Measurements from ENCODE around the gene SELENON. TPM values are rescaled to one million over a fixed set of nuclear protein-coding genes. Genes with fewer than 3 reads are reported as not detected.
"Not testable (repeated sequence)": the region's sequence is repeated elsewhere in the genome, so short reads cannot be mapped to it uniquely, and the experiment has no call there.

Gene SELENON
- total RNA-seq, 1 donor from 2014 or later: 24.9 TPM

DNA sequence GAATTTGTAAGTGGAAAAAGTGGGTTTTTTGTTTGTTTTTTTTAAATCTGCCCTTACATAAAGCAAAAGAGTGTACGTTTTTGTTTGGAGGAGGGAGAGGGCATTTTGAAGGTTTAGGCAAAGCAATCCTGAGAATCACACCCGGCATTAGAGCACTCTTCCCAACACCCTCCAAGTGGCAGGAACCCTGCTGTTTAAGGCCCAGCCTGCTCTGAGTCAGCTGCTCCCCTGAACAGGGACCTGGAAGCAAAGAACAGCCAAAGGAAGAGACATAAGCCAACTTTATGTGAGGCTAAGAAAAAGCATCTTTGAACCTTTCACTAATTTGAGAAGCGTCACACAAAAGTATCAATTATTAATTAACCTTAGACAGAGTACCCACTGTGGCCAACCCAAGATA lies 36.7 kb downstream of the SELENON start:
- H3K27ac Mint-ChIP-seq: peak overlapping the region; percentile 57
- DNase-seq (ENCODE audit: low spot score): no peak
- H3K36me3 ChIP-seq: no peaks in the 10 kb centered on the region

DNA sequence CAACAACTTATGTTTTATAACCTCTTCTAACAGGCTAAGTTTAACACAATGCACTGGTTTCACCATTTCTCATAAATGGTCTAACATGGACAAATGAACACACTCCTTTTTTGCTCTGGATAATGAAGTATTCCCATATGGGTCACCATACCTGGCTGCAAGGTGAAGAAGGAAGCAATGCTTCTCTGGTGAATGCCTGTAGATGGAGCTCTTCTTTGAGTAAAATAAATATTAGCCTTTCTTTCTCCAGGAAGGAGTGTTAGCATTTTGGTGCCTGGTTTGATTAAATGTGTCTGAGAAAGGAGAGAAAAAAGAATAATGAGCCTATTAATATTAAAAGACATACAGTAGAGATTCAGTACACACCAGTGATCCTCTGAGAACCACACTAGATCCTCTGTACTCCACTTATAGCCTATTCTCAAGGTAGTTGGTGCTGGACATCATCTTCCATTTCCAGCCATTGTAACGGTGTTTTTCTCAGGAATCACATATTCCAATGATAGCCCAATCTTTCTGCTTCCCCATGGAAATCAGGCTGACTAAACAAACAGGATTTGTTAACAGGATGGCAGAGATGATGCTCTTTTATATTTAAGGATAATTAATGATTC lies 37.4 kb downstream of the SELENON start:
- no peaks in the 10 kb centered on the region for H3K4me1 ChIP-seq
- Mint-ChIP-seq H3K4me3 (no peak overlapping the region), H3K36me3 (peaks cover 6% of the 10 kb centered on the region), H3K27ac (no peak overlapping the region), H3K9me3 (no peaks in the 10 kb centered on the region), H3K27me3 (ENCODE audit: insufficient read depth, low read depth) (no peaks in the 10 kb centered on the region), H3K4me1 (no peaks in the 10 kb centered on the region)
- no peak overlapping the region for H3K4me3 ChIP-seq
- H3K79me2 ChIP-seq (ENCODE audit: low read depth): peaks cover 34% of the 10 kb centered on the region
- no peak overlapping the region for H2AFZ ChIP-seq (replicated peaks)
- DNase-seq (ENCODE audit: low spot score): peak; percentile 13
- peaks cover 7% of the 10 kb centered on the region for H4K20me1 ChIP-seq (ENCODE audit: low read depth)
- H3K36me3 ChIP-seq: no peaks in the 10 kb centered on the region
- H3K4me2 ChIP-seq: no peak overlapping the region
- no peak overlapping the region for H3K27ac ChIP-seq
- H3K9ac ChIP-seq: no peak overlapping the region
- H3F3A ChIP-seq (ENCODE audit: low read depth): peaks cover 3% of the 10 kb centered on the region
- TF ChIP-seq, protein P1, sequence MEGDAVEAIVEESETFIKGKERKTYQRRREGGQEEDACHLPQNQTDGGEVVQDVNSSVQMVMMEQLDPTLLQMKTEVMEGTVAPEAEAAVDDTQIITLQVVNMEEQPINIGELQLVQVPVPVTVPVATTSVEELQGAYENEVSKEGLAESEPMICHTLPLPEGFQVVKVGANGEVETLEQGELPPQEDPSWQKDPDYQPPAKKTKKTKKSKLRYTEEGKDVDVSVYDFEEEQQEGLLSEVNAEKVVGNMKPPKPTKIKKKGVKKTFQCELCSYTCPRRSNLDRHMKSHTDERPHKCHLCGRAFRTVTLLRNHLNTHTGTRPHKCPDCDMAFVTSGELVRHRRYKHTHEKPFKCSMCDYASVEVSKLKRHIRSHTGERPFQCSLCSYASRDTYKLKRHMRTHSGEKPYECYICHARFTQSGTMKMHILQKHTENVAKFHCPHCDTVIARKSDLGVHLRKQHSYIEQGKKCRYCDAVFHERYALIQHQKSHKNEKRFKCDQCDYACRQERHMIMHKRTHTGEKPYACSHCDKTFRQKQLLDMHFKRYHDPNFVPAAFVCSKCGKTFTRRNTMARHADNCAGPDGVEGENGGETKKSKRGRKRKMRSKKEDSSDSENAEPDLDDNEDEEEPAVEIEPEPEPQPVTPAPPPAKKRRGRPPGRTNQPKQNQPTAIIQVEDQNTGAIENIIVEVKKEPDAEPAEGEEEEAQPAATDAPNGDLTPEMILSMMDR (IDR thresholded peaks at IDR 0.05): peak; percentile 52
- no peak for TF ChIP-seq EZH2phosphoT487 (IDR thresholded peaks at IDR 0.05)
- no peak for TF ChIP-seq EZH2 (IDR thresholded peaks at IDR 0.05)
- H3K9me3 ChIP-seq (ENCODE audit: low read depth): no peaks in the 10 kb centered on the region
- no peaks in the 10 kb centered on the region for H3K27me3 ChIP-seq

More for the DNA sequence above, 36.7 kb downstream of the SELENON start:
- no peak overlapping the region for H3K4me3 Mint-ChIP-seq
- TF ChIP-seq, protein P1 (IDR thresholded peaks at IDR 0.05): no peak
- TF ChIP-seq EZH2phosphoT487 (IDR thresholded peaks at IDR 0.05) (no peak), EZH2 (IDR thresholded peaks at IDR 0.05) (no peak)
- no peak overlapping the region for H3K4me3 ChIP-seq
- H3F3A ChIP-seq (ENCODE audit: low read depth): peaks cover 3% of the 10 kb centered on the region
- no peaks in the 10 kb centered on the region for H3K27me3 Mint-ChIP-seq (ENCODE audit: insufficient read depth, low read depth)
- H3K9me3 ChIP-seq (ENCODE audit: low read depth): no peaks in the 10 kb centered on the region
- no peak overlapping the region for H3K9ac ChIP-seq
- no peak overlapping the region for H3K27ac ChIP-seq
- no peaks in the 10 kb centered on the region for H3K9me3 Mint-ChIP-seq
- H3K36me3 Mint-ChIP-seq: peaks cover 6% of the 10 kb centered on the region
- H3K4me1 Mint-ChIP-seq: no peaks in the 10 kb centered on the region
- no peaks in the 10 kb centered on the region for H3K27me3 ChIP-seq
- H3K79me2 ChIP-seq (ENCODE audit: low read depth): peaks cover 31% of the 10 kb centered on the region
- H3K4me2 ChIP-seq: no peak overlapping the region
- no peak overlapping the region for H2AFZ ChIP-seq (replicated peaks)
- no peaks in the 10 kb centered on the region for H3K4me1 ChIP-seq
- H4K20me1 ChIP-seq (ENCODE audit: low read depth): peaks cover 7% of the 10 kb centered on the region

DNA sequence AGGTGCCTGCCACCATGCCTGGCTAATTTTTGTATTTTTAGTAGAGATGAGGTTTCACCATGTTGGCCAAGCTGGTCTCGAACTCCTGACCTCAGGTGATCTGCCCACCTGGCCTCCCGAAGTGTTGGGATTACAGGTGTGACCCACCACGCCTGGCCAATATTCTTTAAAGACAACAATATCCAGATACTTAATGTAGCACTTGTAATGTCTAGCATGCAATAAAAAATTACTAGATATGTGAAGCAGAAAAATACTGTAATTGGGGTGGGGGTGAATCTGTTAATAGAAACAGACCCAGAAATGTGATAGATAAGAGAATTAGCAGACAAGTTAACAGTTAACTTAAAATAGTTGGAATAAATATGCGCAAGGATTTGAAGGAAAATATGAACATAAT lies 39.8 kb downstream of the SELENON start:
- H3F3A ChIP-seq (ENCODE audit: low read depth); H3K36me3 Mint-ChIP-seq; H3K9me3 ChIP-seq (ENCODE audit: low read depth); H3K4me3 Mint-ChIP-seq; H3K4me1 Mint-ChIP-seq; H3K4me1 ChIP-seq; H3K4me3 ChIP-seq; H4K20me1 ChIP-seq (ENCODE audit: low read depth); H2AFZ ChIP-seq (replicated peaks); H3K27me3 ChIP-seq; H3K27ac Mint-ChIP-seq; H3K4me2 ChIP-seq; H3K27ac ChIP-seq; H3K9ac ChIP-seq; H3K9me3 Mint-ChIP-seq; DNase-seq (ENCODE audit: low spot score); H3K27me3 Mint-ChIP-seq (ENCODE audit: insufficient read depth, low read depth); H3K36me3 ChIP-seq: not testable (repeated sequence)
- peaks cover 58% of the 10 kb centered on the region for H3K79me2 ChIP-seq (ENCODE audit: low read depth)

DNA sequence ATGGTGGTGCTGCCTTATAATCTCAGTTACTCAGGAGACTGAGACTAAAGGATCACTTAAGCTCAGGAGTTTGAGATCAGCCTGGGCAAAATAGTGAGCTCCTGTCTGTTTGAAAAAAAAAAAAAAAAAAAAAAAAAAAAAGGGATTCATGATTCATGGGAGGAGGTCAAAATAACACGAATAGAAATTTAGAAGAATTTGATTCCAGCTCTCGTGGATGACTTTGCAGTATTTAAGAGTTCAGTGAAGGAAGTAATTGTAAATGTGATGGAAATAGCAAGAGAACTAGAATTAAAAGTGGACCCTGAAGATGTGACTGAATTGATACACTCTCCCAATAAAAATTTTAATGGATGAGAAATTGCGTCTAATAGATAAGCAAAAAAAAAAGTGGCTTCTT lies 43.5 kb downstream of the SELENON start:
- no peaks in the 10 kb centered on the region for H3K27me3 ChIP-seq
- H3K4me1 ChIP-seq: no peaks in the 10 kb centered on the region
- Mint-ChIP-seq H3K36me3 (no peaks in the 10 kb centered on the region), H3K27me3 (ENCODE audit: insufficient read depth, low read depth) (no peaks in the 10 kb centered on the region), H3K27ac (no peak overlapping the region), H3K4me1 (peaks cover 16% of the 10 kb centered on the region), H3K9me3 (no peaks in the 10 kb centered on the region), H3K4me3 (no peak overlapping the region)
- H2AFZ ChIP-seq (replicated peaks): no peak overlapping the region
- H3K9me3 ChIP-seq (ENCODE audit: low read depth): no peaks in the 10 kb centered on the region
- no peak overlapping the region for H3K27ac ChIP-seq
- H3K4me3 ChIP-seq: no peak overlapping the region
- no peak for TF ChIP-seq EZH2 (IDR thresholded peaks at IDR 0.05)
- TF ChIP-seq EZH2phosphoT487 (IDR thresholded peaks at IDR 0.05): no peak
- TF ChIP-seq, protein P1 (IDR thresholded peaks at IDR 0.05): no peak
- H3K9ac ChIP-seq: no peak overlapping the region
- H3F3A ChIP-seq (ENCODE audit: low read depth): no peaks in the 10 kb centered on the region
- no peak for DNase-seq (ENCODE audit: low spot score)
- no peak overlapping the region for H3K4me2 ChIP-seq
- H3K36me3 ChIP-seq: no peaks in the 10 kb centered on the region
- no peaks in the 10 kb centered on the region for H4K20me1 ChIP-seq (ENCODE audit: low read depth)
- peaks cover 84% of the 10 kb centered on the region for H3K79me2 ChIP-seq (ENCODE audit: low read depth)
